SH-SY5Y (cell line): ENCODE measurements around the gene USH1G.

Experiments used
- GATA2 ChIP-seq: IDR thresholded peaks from 2 replicates; pipeline ENCODE4 v1.6.1; 2011; ENCODE audit warnings: mild to moderate bottlenecking, low read depth, low read length
- GATA3 ChIP-seq: IDR thresholded peaks from 2 replicates; pipeline ENCODE4 v1.6.1; 2011; ENCODE audit warnings: low read depth, mild to moderate bottlenecking, low read length, moderate library complexity

DNA sequence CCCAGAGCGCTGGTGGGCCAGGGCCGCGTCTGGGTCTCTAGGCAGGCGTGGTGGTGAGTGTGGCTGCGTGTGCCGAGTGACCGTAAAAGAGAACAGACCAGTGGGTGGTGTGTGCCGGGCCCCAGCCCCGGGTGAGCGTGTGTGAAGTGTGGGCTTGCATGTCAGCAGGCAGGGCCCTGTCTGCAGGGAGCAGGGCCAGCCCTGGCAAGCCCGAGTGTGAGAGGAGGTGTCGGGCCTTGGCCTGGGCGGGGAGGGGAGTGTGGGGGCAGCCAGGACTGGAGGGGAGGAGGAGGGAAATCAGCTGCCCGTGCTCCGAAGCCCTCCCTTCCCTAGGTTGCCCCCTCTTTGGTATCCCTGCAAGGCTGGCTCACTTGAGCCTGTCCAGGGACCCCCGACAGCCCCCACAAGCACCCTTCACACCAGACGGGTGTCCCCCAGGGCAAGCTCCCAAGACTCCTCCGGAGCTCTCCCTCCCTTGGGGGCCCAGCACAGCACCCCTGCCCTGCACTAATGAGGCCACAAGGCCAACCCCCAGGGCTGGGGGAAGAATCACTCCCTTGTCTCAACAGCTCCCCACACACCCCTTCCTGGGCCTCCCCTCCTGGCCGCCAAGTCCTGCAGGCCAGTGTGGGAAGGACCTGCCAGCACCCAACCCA, 1.9 kb downstream of the USH1G start:
- TF ChIP-seq GATA2: no peak
- TF ChIP-seq GATA3: no peak
